B cell (primary cell): ENCODE results near the gene EPB41L4A.

Source experiments
- EZH2 ChIP-seq: IDR thresholded peaks from 2 replicates; pipeline ENCODE4 v1.6.1; 2012; ENCODE audit warnings: borderline replicate concordance, low read depth, mild to moderate bottlenecking, moderate library complexity, low read length; ENCODE audit not compliant: insufficient read depth, poor library complexity, severe bottlenecking
- TF ChIP-seq, protein P1 (sequence below): fragments of 200-600 bp; IDR thresholded peaks from one replicate; pipeline ENCODE4 v1.8.0; 2022; ENCODE audit warnings: antibody characterized with exemption, mild to moderate bottlenecking

DNA sequence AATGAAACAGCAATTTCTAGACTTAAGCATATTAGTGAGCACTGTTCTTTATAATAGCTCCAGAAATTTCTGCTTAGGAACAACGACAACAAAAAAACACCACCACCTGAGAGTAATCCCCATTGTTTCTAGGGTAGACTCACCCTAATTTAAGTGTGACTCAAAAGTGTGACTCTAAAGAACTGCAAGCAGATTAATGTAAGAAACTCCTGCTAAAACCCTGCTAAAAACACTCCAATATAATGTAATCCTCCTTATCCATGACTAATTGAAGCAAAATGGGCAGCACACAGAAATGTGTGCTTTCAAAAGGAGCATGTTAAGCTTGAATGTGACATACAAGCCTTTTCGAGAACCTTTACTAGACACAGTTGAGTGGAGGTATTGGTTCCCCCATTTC is 296.0 kb downstream of the EPB41L4A start:
- TF ChIP-seq, protein P1, sequence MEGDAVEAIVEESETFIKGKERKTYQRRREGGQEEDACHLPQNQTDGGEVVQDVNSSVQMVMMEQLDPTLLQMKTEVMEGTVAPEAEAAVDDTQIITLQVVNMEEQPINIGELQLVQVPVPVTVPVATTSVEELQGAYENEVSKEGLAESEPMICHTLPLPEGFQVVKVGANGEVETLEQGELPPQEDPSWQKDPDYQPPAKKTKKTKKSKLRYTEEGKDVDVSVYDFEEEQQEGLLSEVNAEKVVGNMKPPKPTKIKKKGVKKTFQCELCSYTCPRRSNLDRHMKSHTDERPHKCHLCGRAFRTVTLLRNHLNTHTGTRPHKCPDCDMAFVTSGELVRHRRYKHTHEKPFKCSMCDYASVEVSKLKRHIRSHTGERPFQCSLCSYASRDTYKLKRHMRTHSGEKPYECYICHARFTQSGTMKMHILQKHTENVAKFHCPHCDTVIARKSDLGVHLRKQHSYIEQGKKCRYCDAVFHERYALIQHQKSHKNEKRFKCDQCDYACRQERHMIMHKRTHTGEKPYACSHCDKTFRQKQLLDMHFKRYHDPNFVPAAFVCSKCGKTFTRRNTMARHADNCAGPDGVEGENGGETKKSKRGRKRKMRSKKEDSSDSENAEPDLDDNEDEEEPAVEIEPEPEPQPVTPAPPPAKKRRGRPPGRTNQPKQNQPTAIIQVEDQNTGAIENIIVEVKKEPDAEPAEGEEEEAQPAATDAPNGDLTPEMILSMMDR: no peak
- no peak for TF ChIP-seq EZH2
